GM23248 (cell line): ENCODE measurements around the gene MAGEA9B. TPM values are rescaled to one million over a fixed set of nuclear protein-coding genes. Genes with fewer than 3 reads are reported as not detected.
A peak's percentile ranks its signal among the peaks of the same experiment; 100 is the strongest.
"Not testable (repeated sequence)": the region's sequence is repeated elsewhere in the genome, so short reads cannot be mapped to it uniquely, and the experiment has no call there.

ENCODE experiments used
- DNase-seq: peaks from one replicate; pipeline ENCODE4 v3.0.0-alpha.2; 2015
- H2AFZ ChIP-seq: fragments of 200-600 bp; sonication (generic); 2 replicates; pipeline ENCODE4 v1.6.1; 2016; ENCODE audit warnings: antibody characterized with exemption
- H3F3A ChIP-seq: fragments of 200-600 bp; sonication (generic); 2 replicates; pipeline ENCODE4 v1.6.1; 2016; ENCODE audit warnings: mild to moderate bottlenecking, antibody characterized with exemption, mixed run types; ENCODE audit not compliant: insufficient read depth
- H3K27ac ChIP-seq: fragments of 200-600 bp; sonication (generic); 2 replicates; pipeline ENCODE4 v1.5.1; 2016; ENCODE audit warnings: mild to moderate bottlenecking
- H3K27me3 ChIP-seq: fragments of 200-600 bp; sonication (generic); replicated peaks from 2 replicates; pipeline ENCODE4 v1.6.1; 2016; ENCODE audit warnings: mild to moderate bottlenecking; ENCODE audit not compliant: insufficient read depth
- H3K36me3 ChIP-seq: fragments of 200-600 bp; sonication (generic); 2 replicates; pipeline ENCODE4 v1.6.1; 2016; ENCODE audit warnings: low read depth, mild to moderate bottlenecking
- H3K4me1 ChIP-seq: fragments of 200-600 bp; sonication (generic); 2 replicates; pipeline ENCODE4 v1.6.1; 2016; ENCODE audit warnings: mild to moderate bottlenecking; ENCODE audit not compliant: insufficient read depth
- H3K4me2 ChIP-seq: fragments of 200-600 bp; sonication (generic); one replicate; pipeline ENCODE4 v1.6.1; 2016; ENCODE audit warnings: mild to moderate bottlenecking; ENCODE audit not compliant: unreplicated experiment
- H3K4me3 ChIP-seq: fragments of 200-600 bp; sonication (generic); 2 replicates; pipeline ENCODE4 v1.5.1; 2016; ENCODE audit warnings: mild to moderate bottlenecking
- H3K79me2 ChIP-seq: fragments of 200-600 bp; sonication (generic); 2 replicates; pipeline ENCODE4 v1.6.1; 2016; ENCODE audit warnings: mild to moderate bottlenecking; ENCODE audit not compliant: insufficient read depth
- H3K9ac ChIP-seq: fragments of 200-600 bp; sonication (generic); 2 replicates; pipeline ENCODE4 v1.6.1; 2016; ENCODE audit warnings: mild to moderate bottlenecking
- H3K9me2 ChIP-seq: fragments of 200-600 bp; sonication (generic); 2 replicates; pipeline ENCODE4 v1.6.1; 2016; ENCODE audit warnings: mixed run types, mild to moderate bottlenecking, moderate library complexity; ENCODE audit not compliant: insufficient read depth
- H3K9me3 ChIP-seq: fragments of 200-600 bp; sonication (generic); one replicate; pipeline ENCODE4 v1.6.1; 2017; ENCODE audit warnings: low read depth
- H4K20me1 ChIP-seq: fragments of 200-600 bp; sonication (generic); 2 replicates; pipeline ENCODE4 v1.6.0; 2016; ENCODE audit not compliant: insufficient read depth
- EZH2 ChIP-seq: fragments of 200-600 bp; sonication (generic); IDR thresholded peaks from 2 replicates; pipeline ENCODE4 v1.6.1; 2018; ENCODE audit warnings: antibody characterized with exemption, mild to moderate bottlenecking; ENCODE audit not compliant: insufficient read depth, poor library complexity, severe bottlenecking
- EZH2phosphoT487 ChIP-seq: fragments of 200-600 bp; sonication (generic); IDR thresholded peaks from 2 replicates; pipeline ENCODE4 v1.6.1; 2018; ENCODE audit warnings: antibody characterized with exemption, moderate library complexity, mild to moderate bottlenecking, low read depth; ENCODE audit not compliant: insufficient read depth
- WGBS, 2 experiments: methylation state at CpG; one replicate each; pipeline ENCODE4 v1.1.6; 2015 to 2017; ENCODE audit warnings: low lambda C conversion rate in 2 of 2, low coverage in 1 of 2; ENCODE audit errors: missing lambda C conversion rate in 2 of 2; 5-methylcytosine and 5-hydroxymethylcytosine counted together
- in situ Hi-C: fragments of 300-500 bp; cut with MboI; formaldehyde crosslinking; loops from 2 replicates; pipeline ENCODE4 v1.15.0; 2020
- polyA plus RNA-seq: library from polyadenylated mRNA; unstranded; fragments of >200 nt; fragmentation: Nextera tagmentation; extraction: Ambion mirVana; gene quantifications from 2 replicates; pipeline ENCODE4 v1.2.1, GENCODE V29; 2016
- total RNA-seq: library from RNA; depleted of rRNA; stranded (reverse); fragments of >200 nt; shearing (Covaris generic); gene quantifications from 2 replicates; pipeline ENCODE4 v1.2.3, GENCODE V29; 2014

The MAGEA9B gene
- total and polyA plus RNA-seq, 2 experiments from 2014 or later, result not detected

GRCh38 chrX:149546962-149547361 is 40.3 kb downstream of the MAGEA9B start:
- H2AFZ ChIP-seq, H3K79me2 ChIP-seq, H3K36me3 ChIP-seq, H3K9me3 ChIP-seq, H3K27ac ChIP-seq, H3K27me3 ChIP-seq, H3K4me1 ChIP-seq, H3K4me3 ChIP-seq, H4K20me1 ChIP-seq, DNase-seq, H3K9me2 ChIP-seq, in situ Hi-C loops, H3F3A ChIP-seq, H3K9ac ChIP-seq, H3K4me2 ChIP-seq: not testable (repeated sequence)
- 91 to 100% methylated on average over 1 of the region's 1 CpG for WGBS, 2 experiments

DNA sequence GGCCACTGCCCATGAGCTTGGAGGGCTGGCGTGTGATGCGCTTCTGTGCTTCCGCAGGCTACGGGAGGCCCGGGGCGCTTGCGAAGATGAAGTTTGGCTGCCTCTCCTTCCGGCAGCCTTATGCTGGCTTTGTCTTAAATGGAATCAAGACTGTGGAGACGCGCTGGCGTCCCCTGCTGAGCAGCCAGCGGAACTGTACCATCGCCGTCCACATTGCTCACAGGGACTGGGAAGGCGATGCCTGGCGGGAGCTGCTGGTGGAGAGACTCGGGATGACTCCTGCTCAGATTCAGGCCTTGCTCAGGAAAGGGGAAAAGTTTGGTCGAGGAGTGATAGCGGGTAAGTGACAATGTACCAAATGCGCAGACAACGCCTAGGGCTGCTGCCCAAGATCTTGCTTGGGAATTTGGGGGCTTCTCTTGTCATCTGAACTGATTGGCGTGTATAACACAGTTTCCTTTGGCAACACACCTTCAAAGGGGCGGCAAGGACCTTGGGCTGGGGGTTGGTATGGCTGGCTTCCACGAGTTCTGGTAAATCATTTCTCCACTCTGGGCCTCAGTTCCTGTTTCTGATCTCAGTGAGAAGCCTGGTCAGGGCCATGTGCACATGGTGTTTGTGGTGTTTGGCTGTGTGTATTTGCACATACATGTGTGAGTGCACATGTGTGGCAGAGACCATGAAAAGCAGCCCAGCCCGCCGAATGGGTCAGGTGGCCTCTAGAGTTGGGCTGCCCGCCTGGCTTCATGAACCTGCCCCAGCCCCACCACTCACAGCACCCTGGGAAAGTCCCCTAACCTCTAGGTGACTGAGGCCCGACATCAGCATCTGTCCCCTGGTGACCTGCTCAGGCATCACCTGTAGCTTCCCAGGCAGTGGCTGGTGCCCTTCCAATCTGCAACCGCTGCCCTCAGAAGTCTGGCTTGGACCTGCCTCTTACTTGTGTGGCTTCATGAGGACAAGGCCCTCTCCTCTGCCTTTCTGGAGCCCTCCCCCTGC is 41.4 kb downstream of the MAGEA9B start:
- H3K4me2 ChIP-seq, H3K36me3 ChIP-seq, H3K9me3 ChIP-seq, H3K4me3 ChIP-seq, H3K9ac ChIP-seq, H3K27ac ChIP-seq, H3K9me2 ChIP-seq, H2AFZ ChIP-seq, H4K20me1 ChIP-seq, H3F3A ChIP-seq, in situ Hi-C loops, H3K4me1 ChIP-seq, H3K27me3 ChIP-seq, H3K79me2 ChIP-seq: not testable (repeated sequence)
- WGBS, 2 experiments, result 75 to 82% methylated on average over 10 to 21 of the region's 29 CpGs
- DNase-seq, result peak; percentile 28

DNA sequence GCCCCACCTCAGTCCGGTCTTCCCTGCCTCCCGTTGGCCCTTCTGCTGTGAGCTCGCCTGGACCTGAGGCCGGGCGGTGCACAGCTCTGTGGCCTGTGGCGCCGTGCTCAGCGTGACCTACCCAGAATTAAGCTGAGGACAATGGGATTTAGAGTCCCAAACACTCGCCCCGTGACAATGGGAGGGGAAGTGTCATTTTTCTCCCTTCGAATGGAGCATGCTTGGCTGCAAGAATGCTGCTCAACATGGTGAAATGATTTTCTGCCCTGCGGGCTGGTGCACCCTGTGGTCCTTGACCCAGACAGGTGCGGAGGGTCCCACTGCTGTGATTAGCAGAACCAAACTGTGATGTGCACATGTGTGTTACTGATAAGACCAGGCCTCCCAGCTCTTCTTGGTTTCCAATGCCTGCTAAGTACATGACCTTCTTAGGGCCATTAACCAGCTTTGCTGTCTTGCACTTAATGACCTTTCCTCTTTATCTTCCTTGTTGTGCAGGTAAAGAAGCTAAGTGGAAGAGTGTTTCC is 45.7 kb downstream of the MAGEA9B start:
- Histone ChIP-seq H3K9ac (peak overlapping the region; percentile 92), H3K27me3 (no peaks in the 10 kb centered on the region), H3K4me1 (no peaks in the 10 kb centered on the region), H3K9me2 (no peaks in the 10 kb centered on the region), H4K20me1 (no peaks in the 10 kb centered on the region), H3K79me2 (0 out of 2 replicates have a peak, but pooled peaks cover 8% of the 10 kb centered on the region), H3F3A (no peaks in the 10 kb centered on the region), H3K4me3 (peak overlapping the region; percentile 96), H3K9me3 (no peaks in the 10 kb centered on the region), H3K4me2 (peak overlapping the region; percentile 80), H3K27ac (peak overlapping the region; percentile 99), H2AFZ (peak overlapping the region; percentile 89), H3K36me3 (no peaks in the 10 kb centered on the region)
- DNase-seq, result peak; percentile 51
- in situ Hi-C loops, result no loop called here
- no peak for TF ChIP-seq EZH2
- no peak for TF ChIP-seq EZH2phosphoT487
- WGBS, 2 experiments, result 1 to 9% methylated on average over 9 to 13 of the region's 13 CpGs

GRCh38 chrX:149540621-149541520 is 46.4 kb downstream of the MAGEA9B start, which contains the start of gene EOLA1:
TSS of gene EOLA1 (plus strand) at chrX:149541012. CDS start at chrX:149545631, 4,619 bp downstream.
- WGBS, 2 experiments, result 0 to 3% methylated on average over 22 to 41 of the region's 71 CpGs
- Histone ChIP-seq H3K9ac (peak within 1 kb of the TSS; percentile 92), H3K27me3 (no peaks in the 10 kb centered on the region), H3K36me3 (no peaks in the 10 kb centered on the region), H3K4me1 (no peaks in the 10 kb centered on the region), H3K79me2 (0 out of 2 replicates have a peak, but pooled peaks cover 8% of the 10 kb centered on the region), H3K27ac (peak within 1 kb of the TSS; percentile 99), H3K9me3 (no peaks in the 10 kb centered on the region), H3K9me2 (no peaks in the 10 kb centered on the region), H4K20me1 (no peaks in the 10 kb centered on the region), H2AFZ (peak within 1 kb of the TSS; percentile 89), H3K4me2 (peak within 1 kb of the TSS; percentile 80), H3K4me3 (peak within 1 kb of the TSS; percentile 96), H3F3A (no peaks in the 10 kb centered on the region)
- in situ Hi-C loops, result no loop called here
- DNase-seq, result peak; percentile 94
- TF ChIP-seq EZH2, result no peak
- no peak for TF ChIP-seq EZH2phosphoT487
